ENCODE data around the gene CRYGA. TPM values are rescaled to one million over a fixed set of nuclear protein-coding genes. Genes with fewer than 3 reads are reported as not detected.

Gene CRYGA
- not detected in 2 replicates for total RNA-seq

DNA sequence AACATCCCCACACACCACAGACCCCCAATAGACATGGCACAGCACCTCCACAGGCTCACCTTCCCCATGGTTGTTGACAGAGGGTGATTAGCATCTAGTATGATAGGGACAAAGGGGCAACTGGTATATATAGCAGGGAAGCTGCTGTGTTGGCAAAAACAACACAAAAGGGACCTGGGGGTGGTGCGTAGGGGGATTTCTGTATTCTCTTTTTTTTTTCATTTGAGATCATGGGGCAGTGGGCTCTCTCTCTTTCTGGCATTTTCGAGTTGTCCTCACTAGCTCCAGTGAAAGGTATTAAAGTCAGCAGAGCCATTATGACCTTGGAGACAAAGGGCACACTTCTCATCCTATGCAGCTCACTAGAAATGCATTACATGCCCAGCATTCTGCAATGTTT, at the start of gene CRYGA:
TSS of gene CRYGA (minus strand) at position 101 of the 400 bp plus-strand sequence. CDS start at position 68, 33 bp downstream.

GRCh38 chr2:208189810-208190503, 26.6 kb upstream of the CRYGA start, which contains the start of gene C2orf80:
Gene C2orf80, minus strand, starts transcription at chr2:208190030. Its CDS starts 3,044 bp downstream, at chr2:208186986.

GRCh38 chr2:208146006-208146405, 17.4 kb downstream of the CRYGA start, which contains the start of gene CRYGB:
Gene CRYGB, minus strand, starts transcription at chr2:208146158. Its CDS starts 38 bp downstream, at chr2:208146120.

DNA sequence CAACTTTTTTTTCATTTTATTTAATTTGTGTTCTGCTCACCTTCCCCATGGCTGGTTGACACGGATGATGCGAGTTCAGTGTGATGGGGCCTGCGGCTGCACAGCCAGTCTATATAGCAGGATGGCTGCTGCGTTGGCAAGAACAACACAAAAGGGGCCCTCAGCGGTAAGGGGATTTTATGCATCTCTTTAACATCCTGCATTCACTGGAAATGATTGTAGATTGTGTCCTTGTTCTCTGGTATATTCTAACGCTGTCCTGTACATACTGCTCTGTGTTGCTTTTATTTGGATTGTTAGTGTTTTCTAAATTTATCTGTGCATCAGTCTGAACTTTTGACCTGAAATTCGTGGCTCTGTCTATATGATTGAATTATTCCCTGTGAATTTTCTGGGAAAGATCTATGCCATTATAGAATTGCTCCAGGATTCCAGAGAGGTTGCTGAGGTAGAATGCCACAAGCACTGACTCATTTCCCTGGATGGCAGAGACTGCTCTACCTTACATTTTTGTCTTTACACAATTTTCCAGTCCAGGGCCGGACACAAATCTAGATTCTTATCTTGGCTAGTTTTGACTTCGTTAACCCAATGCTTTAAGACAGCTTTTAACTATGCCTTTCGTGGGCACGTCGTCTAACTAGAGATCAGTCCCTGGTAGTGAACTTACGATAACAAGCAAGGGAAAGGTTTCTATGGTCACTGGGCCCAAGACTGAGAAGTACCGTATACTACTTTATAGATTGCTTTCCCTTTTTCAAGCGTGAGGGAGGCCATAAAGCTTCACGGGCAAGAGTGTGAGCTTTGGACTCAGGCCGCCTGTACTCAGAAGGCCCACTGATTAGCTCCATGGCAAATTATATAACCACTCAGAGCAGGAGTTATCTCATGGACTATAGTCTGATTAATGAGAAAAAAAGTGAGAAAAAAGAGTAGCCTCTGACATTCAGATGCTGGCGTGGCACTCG, 33.4 kb downstream of the CRYGA start, which contains the start of gene CRYGC:
TSS of gene CRYGC (minus strand) at position 85 of the 968 bp plus-strand sequence. CDS start at position 49, 36 bp downstream.

DNA sequence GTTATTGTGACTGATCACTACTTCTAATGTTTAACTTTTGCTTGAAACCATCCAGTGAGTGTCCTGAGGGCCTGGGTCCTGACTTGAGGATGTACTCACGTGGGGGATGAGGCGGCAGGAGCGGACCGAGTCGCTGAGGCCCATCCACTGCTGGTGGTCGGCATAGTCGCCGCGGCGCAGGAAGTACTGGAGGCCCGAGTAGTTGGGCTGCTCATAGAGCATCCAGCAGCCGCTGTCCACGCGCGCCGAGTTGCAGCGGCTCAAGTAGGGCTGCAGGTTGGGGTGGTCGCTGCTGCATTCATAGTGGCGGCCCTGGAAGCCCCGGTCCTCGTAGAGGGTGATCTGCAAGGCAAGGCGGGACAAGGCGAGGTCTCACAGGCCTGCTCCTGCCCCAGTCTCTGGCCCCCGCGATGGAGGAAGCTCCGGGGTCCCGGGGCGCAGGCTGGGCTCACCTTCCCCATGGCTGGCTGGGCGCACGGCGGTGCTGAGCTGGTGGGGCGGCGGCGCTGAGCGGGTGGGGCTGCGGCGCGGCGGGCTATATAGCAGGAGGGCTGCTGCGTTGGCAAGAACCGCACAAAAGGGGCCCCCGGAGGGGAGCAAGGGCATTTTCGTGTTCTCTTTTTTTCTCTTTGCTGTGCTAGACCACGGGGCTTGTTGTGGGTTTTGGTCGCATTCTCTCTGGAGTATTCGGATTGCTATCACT, 39.2 kb downstream of the CRYGA start, which contains the start of gene CRYGD:
TSS of gene CRYGD (minus strand) at position 512 of the 703 bp plus-strand sequence. CDS start at position 461, 51 bp downstream.

Other genes starting within 250 kb of the CRYGA start
- gene PLEKHM3, start 138.1 kb downstream of the CRYGA start, total RNA-seq: 10.1 and 10.8 TPM in 2 replicates
- gene CRYGD, start 39.1 kb downstream of the CRYGA start, total RNA-seq: not detected in 2 replicates
- not detected in 2 replicates for gene CRYGC, start 33.8 kb downstream of the CRYGA start, total RNA-seq
- not detected in 2 replicates for gene CRYGB, start 17.4 kb downstream of the CRYGA start, total RNA-seq
- gene C2orf80, start 26.4 kb upstream of the CRYGA start, total RNA-seq: not detected in 2 replicates
- gene IDH1, start 91.5 kb upstream of the CRYGA start, total RNA-seq: 129 and 163 TPM in 2 replicates
- 45.6 and 52.9 TPM in 2 replicates for gene PIKFYVE, start 102.7 kb upstream of the CRYGA start, total RNA-seq
- gene PTH2R, start 243.2 kb upstream of the CRYGA start, total RNA-seq: 0.13 TPM in 1 of 2 replicates, not detected in the other

Measured in thoracic aorta endothelial cell (primary cell).